Bladder microvascular endothelial cell (primary cell): Measurements from ENCODE around the gene MAPK13. TPM values are rescaled to one million over a fixed set of nuclear protein-coding genes. Genes with fewer than 3 reads are reported as not detected.

Experiments used
- total RNA-seq: library from RNA; depleted of rRNA; stranded (reverse); fragments of >200 nt; gene quantifications from 2 replicates; pipeline ENCODE4 v1.2.3, GENCODE V29; 2014

Gene MAPK13
- 2.4 and 5.0 TPM in 2 replicates for total RNA-seq

GRCh38 chr6:36129941-36130666 lies at the start of gene MAPK13:
Gene MAPK13 (plus strand): TSS chr6:36130513. CDS start chr6:36130583, 70 bp downstream.

Other genes with a start within 250 kb of the MAPK13 start
- 30.9 and 68.2 TPM in 2 replicates for gene SRPK1, start 209.4 kb upstream of the MAPK13 start, total RNA-seq
- gene SLC26A8, start 105.9 kb upstream of the MAPK13 start, total RNA-seq, result not detected in 2 replicates
- gene MAPK14, start 102.7 kb upstream of the MAPK13 start, total RNA-seq, result 34.5 and 52.3 TPM in 2 replicates
- gene BRPF3, start 66.2 kb downstream of the MAPK13 start, total RNA-seq, result 7.1 and 19.0 TPM in 2 replicates
- gene PNPLA1, start 139.5 kb downstream of the MAPK13 start, total RNA-seq, result not detected in 2 replicates
- gene BNIP5, start 206.4 kb downstream of the MAPK13 start, total RNA-seq, result not detected in 2 replicates